Measurements from ENCODE around the gene MAN1A1.

DNA sequence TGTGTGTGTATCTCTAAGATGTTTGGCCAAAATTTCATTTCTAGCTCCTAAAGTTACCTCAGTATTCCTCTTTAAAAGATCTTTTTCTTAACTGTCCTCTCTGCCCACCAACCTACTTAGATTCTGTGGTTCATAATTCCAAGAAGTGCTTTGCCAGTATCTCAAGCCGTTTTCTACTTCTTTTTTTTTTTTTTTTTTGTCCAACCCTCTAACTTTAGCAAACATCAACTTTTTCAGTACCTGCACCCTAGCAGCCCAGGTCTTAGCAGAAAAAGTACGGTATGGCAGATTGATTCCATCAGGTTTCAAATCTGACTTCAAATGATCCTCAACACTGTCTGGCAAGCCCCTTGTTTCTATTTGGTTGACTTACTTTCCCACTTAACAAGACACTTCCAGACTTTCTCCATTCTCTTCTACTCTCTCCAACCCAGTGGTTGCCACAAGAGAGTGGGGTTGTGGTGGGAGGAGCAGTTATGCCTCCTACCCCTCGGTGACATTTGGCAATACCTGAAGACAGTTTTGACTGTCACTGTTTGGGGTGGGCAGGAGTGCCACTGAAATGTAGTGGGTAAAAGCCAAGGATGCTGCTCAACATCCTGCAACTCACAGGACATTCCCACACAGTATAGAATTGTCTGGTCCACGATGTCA, 10.8 kb upstream of the MAN1A1 start:
- TF ChIP-seq, protein P1, sequence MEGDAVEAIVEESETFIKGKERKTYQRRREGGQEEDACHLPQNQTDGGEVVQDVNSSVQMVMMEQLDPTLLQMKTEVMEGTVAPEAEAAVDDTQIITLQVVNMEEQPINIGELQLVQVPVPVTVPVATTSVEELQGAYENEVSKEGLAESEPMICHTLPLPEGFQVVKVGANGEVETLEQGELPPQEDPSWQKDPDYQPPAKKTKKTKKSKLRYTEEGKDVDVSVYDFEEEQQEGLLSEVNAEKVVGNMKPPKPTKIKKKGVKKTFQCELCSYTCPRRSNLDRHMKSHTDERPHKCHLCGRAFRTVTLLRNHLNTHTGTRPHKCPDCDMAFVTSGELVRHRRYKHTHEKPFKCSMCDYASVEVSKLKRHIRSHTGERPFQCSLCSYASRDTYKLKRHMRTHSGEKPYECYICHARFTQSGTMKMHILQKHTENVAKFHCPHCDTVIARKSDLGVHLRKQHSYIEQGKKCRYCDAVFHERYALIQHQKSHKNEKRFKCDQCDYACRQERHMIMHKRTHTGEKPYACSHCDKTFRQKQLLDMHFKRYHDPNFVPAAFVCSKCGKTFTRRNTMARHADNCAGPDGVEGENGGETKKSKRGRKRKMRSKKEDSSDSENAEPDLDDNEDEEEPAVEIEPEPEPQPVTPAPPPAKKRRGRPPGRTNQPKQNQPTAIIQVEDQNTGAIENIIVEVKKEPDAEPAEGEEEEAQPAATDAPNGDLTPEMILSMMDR (IDR thresholded peaks at IDR 0.05): no peak
- TF ChIP-seq POLR2A (IDR thresholded peaks at IDR 0.05): no peak

Data from body of pancreas (tissue), 4 donors.